Measurements from ENCODE around the gene HEG1. TPM values are rescaled to one million over a fixed set of nuclear protein-coding genes. Genes with fewer than 3 reads are reported as not detected.
A peak's percentile ranks its signal among the peaks of the same experiment; 100 is the strongest.

Gene HEG1
- total RNA-seq, 2 experiments from 2014 or later, result 24.5 to 25.8 TPM

DNA sequence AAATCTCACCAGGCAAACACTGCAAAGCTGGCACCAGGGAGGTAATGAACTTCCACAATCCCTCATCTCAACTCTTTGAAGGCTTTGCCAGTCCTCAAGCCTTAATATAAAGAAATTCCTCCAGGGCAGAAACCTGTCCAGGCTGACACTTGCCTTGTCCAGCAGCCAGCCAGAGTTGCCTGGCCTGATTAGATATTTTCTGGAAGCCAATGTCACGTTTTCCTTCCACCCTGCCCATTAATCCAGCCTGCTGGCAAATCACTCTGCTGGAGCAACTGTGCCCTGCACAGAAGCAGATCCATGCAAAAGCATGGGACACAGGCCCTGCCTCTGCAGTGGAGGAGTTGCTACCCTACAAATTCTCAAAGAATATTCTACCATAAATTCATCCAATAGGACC lies 56.5 kb downstream of the HEG1 start:
- Mint-ChIP-seq H3K27me3 (no peaks in the 10 kb centered on the region), H3K9me3 (no peaks in the 10 kb centered on the region), H3K4me1 (ENCODE audit: low read depth) (peaks cover 14% of the 10 kb centered on the region), H3K27ac (no peak overlapping the region), H3K4me3 (no peak overlapping the region), H3K36me3 (ENCODE audit: low read depth) (peaks cover 45% of the 10 kb centered on the region)
- ATAC-seq, result no peak
- CTCF ChIA-PET, result interaction anchor here (1.2 kb wide), 1 partner anchor 99 kb away, joined by 3 read pairs; no protein-coding TSS in a partner anchor
- no peak for TF ChIP-seq CTCF (IDR thresholded peaks at IDR 0.05)
- POLR2A ChIA-PET, result no interaction called here
- intact Hi-C loops (cut with micrococcal nuclease), result loop anchor here (5.0 kb wide), 2 partner anchors 203 to 438 kb away; no protein-coding TSS in a partner anchor
- no peak for DNase-seq

DNA sequence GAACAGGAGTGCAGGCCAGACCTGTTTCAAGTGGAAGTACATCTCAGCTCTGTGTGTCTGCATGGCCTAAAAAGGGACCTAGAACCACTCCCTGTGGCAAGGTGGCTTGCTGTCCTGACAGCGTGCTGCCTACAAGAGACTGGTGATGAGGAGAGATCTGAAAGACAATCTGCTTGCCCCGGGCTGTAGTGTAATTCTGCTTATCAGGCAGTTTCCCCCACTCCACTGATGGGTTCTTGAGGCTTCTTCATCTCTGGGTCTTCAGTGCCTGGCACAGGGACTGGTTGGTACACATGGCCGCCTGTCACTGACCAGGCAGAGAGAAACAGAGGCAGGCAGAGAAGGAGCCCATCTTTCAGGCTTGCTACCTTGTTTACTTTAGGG lies 57.6 kb downstream of the HEG1 start:
- Mint-ChIP-seq H3K9me3 (no peaks in the 10 kb centered on the region), H3K36me3 (ENCODE audit: low read depth) (peaks cover 47% of the 10 kb centered on the region), H3K4me1 (ENCODE audit: low read depth) (peaks cover 14% of the 10 kb centered on the region), H3K27me3 (no peaks in the 10 kb centered on the region), H3K27ac (no peak overlapping the region), H3K4me3 (no peak overlapping the region)
- CTCF ChIA-PET, result no interaction called here
- no peak for ATAC-seq
- no peak for TF ChIP-seq CTCF (IDR thresholded peaks at IDR 0.05)
- POLR2A ChIA-PET, result no interaction called here
- no peak for DNase-seq
- intact Hi-C loops (cut with micrococcal nuclease), result loop anchor here (5.0 kb wide), 2 partner anchors 204 to 439 kb away; no protein-coding TSS in a partner anchor

DNA sequence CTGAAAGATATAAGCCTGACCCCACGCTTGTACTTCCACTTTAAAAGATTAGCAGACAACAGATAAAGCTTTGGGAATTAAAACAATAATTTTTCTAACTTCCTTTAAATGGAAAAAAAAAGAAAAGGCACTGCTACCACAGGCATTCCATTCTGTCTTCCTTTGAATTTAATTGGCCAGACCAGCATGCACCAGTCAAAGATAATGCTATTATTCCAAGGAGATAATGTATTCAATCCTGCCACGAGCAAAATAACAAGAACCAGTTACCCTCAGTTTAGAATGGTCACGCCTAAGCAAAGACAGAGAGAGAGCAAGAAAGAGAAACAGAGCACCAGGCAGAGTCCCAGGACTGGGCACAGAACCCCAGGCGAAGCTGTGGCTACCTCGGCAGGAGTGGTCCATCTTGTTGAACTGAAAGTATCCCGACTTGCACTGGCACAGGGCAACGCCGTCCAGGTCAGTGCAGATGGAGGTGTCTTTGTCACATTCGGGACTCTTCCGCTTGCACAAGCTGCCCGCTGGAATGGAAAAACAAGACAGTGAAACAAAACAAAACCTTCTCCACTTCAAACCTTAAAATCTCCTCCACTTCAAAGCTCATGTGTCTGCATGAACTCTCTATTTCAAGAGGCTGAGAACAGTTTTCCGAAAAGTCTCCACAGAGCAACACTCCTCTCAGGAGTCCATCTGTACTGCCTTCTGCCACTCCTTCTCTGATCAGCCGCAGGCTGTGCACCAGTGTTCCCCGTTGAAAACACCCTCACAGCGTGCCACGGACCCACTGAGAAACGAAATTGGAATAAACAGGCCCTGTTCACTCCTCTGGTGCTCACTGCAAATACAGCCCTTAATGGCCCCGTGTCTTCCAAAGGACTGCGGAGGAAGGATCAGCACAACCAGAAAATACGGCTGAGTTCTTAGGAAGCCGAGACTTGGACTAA lies 58.2 kb downstream of the HEG1 start:
- H3K27me3 Mint-ChIP-seq, result no peaks in the 10 kb centered on the region
- H3K36me3 Mint-ChIP-seq (ENCODE audit: low read depth), result peaks cover 42% of the 10 kb centered on the region
- no peak overlapping the region for H3K27ac Mint-ChIP-seq
- H3K4me3 Mint-ChIP-seq, result no peak overlapping the region
- peaks cover 10% of the 10 kb centered on the region for H3K4me1 Mint-ChIP-seq (ENCODE audit: low read depth)
- no peak for TF ChIP-seq CTCF (IDR thresholded peaks at IDR 0.05)
- DNase-seq (no peak), ATAC-seq (no peak)
- ChIA-PET CTCF (no interaction called here), POLR2A (no interaction called here)
- no peaks in the 10 kb centered on the region for H3K9me3 Mint-ChIP-seq
- intact Hi-C loops (cut with micrococcal nuclease), result loop anchor here (5.0 kb wide), 2 partner anchors 205 to 440 kb away; no protein-coding TSS in a partner anchor

- no peak overlapping the region for H3K27ac Mint-ChIP-seq
- POLR2A ChIA-PET, result no interaction called here
- CTCF ChIA-PET, result interaction anchor here (0.6 to 3.1 kb wide), 14 partner anchors 9 to 591 kb away, joined by 3 to 8 read pairs (median 4); no protein-coding TSS in a partner anchor
- H3K27me3 Mint-ChIP-seq, result no peaks in the 10 kb centered on the region
- intact Hi-C loops (cut with micrococcal nuclease), result loop anchor here (5.0 kb wide), 2 partner anchors 207 to 442 kb away; no protein-coding TSS in a partner anchor
- DNase-seq (peak; percentile 54), ATAC-seq (peak; percentile 85)
- no peaks in the 10 kb centered on the region for H3K9me3 Mint-ChIP-seq
- H3K4me3 Mint-ChIP-seq, result no peak overlapping the region
- TF ChIP-seq CTCF (IDR thresholded peaks at IDR 0.05), result peak; percentile 59
- peaks cover 26% of the 10 kb centered on the region for H3K36me3 Mint-ChIP-seq (ENCODE audit: low read depth)
- no peaks in the 10 kb centered on the region for H3K4me1 Mint-ChIP-seq (ENCODE audit: low read depth)
Measured at GRCh38 chr3:124995460-124995994, 60.3 kb downstream of the HEG1 start.

- Mint-ChIP-seq H3K27me3 (no peaks in the 10 kb centered on the region), H3K36me3 (ENCODE audit: low read depth) (peaks cover 25% of the 10 kb centered on the region), H3K4me1 (ENCODE audit: low read depth) (no peaks in the 10 kb centered on the region), H3K27ac (no peak overlapping the region), H3K9me3 (no peaks in the 10 kb centered on the region), H3K4me3 (no peak overlapping the region)
- ChIA-PET POLR2A (no interaction called here), CTCF (interaction anchor here (0.9 kb wide), 1 partner anchor 30 kb away, joined by 3 read pairs; no protein-coding TSS in a partner anchor)
- ATAC-seq, result no peak
- TF ChIP-seq CTCF (IDR thresholded peaks at IDR 0.05), result no peak
- intact Hi-C loops (cut with micrococcal nuclease), result no loop called here
- DNase-seq, result no peak
Measured at GRCh38 chr3:124993466-124993865, 62.3 kb downstream of the HEG1 start.
